Measurements from ENCODE around the gene ZNF438.

Gene ZNF438

GRCh38 chr10:30820261-30820991 is 211.2 kb downstream of the ZNF438 start:
- no peak for TF ChIP-seq L3MBTL2 (conservative IDR thresholded peaks at IDR 0.05)
- no peak for TF ChIP-seq ELF4 (IDR thresholded peaks at IDR 0.05)
- no peak for TF ChIP-seq FOXK2 (IDR thresholded peaks at IDR 0.05)
- no peak for TF ChIP-seq BHLHE40 (IDR thresholded peaks at IDR 0.05; ENCODE audit: borderline replicate concordance)
- no peak for TF ChIP-seq ARNT (IDR thresholded peaks at IDR 0.05)
- TF ChIP-seq SUZ12 (IDR thresholded peaks at IDR 0.05) = no peak
- TF ChIP-seq ZNF384 (IDR thresholded peaks at IDR 0.05) = no peak
- TF ChIP-seq PKNOX1 (IDR thresholded peaks at IDR 0.05) = no peak
- no peak for TF ChIP-seq CTBP1 (IDR thresholded peaks at IDR 0.05; ENCODE audit: borderline replicate concordance)
- TF ChIP-seq FOXM1 (IDR thresholded peaks at IDR 0.05; ENCODE audit: borderline replicate concordance) = no peak
- TF ChIP-seq HDGF (IDR thresholded peaks at IDR 0.05; ENCODE audit: borderline replicate concordance) = no peak
- no peak for TF ChIP-seq FOXA1 (IDR thresholded peaks at IDR 0.05)
- no peak for TF ChIP-seq LEF1 (IDR thresholded peaks at IDR 0.05; ENCODE audit: borderline replicate concordance)
- no peak for TF ChIP-seq NFRKB (IDR thresholded peaks at IDR 0.05)
- TF ChIP-seq TARDBP (IDR thresholded peaks at IDR 0.05) = no peak
- TF ChIP-seq SP1 (IDR thresholded peaks at IDR 0.05) = no peak
- POLR2A ChIA-PET = no interaction called here
- no peak for DNase-seq (ENCODE audit: extremely low spot score)
- CTCF ChIA-PET = interaction anchor here (1.1 kb wide), 1 partner anchor 10 kb away, joined by 4 read pairs; no protein-coding TSS in a partner anchor

DNA sequence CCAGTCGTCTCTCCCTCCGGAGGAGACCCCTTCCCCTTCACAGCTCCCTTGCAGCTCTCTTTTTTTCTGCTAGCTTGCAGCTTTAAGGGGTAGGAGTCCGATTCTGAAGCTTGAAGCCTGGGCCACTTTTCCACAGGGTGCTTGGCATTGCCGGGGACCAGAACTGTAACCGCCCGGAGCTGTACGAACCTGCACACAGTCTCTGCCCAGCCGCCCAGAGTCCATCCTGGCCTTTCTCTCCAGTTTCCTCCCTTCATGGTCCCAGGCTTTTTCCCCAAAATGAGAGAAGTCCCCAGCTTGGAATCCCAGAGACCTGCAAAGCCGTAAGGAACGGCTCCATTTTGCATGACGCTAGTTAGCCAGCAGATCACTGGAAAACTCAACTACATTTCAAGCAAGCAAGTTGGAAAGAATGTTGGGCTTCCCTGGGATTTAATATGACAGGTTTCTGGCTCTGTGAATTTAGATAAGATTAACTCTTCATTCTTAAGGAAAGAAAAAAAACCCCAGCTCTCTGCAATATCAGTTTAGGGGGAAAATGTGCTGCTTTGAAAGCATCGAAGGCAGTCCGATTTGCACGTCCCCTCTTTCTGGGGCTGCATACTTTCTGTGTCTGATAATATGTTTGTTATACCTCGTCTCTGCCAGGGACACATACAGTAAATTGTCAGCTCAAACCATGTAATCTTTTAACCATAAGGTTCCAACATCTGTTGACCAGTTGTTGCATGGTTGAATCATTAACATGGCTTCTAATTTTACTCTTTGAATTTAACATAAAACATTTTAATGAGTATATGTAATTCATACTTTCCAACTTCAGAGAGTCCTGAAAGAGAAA is 212.1 kb downstream of the ZNF438 start:
- DNase-seq (ENCODE audit: extremely low spot score) = no peak
- POLR2A ChIA-PET = no interaction called here
- CTCF ChIA-PET = interaction anchor here (0.6 kb wide), 1 partner anchor 322 kb away, joined by 3 read pairs; no protein-coding TSS in a partner anchor
- TF ChIP-seq ARNT (IDR thresholded peaks at IDR 0.05) (no peak), FOXK2 (IDR thresholded peaks at IDR 0.05) (no peak), ZNF384 (IDR thresholded peaks at IDR 0.05) (no peak), HDGF (IDR thresholded peaks at IDR 0.05; ENCODE audit: borderline replicate concordance) (no peak), SUZ12 (IDR thresholded peaks at IDR 0.05) (no peak), TARDBP (IDR thresholded peaks at IDR 0.05) (no peak), ELF4 (IDR thresholded peaks at IDR 0.05) (no peak), CTBP1 (IDR thresholded peaks at IDR 0.05; ENCODE audit: borderline replicate concordance) (no peak), PKNOX1 (IDR thresholded peaks at IDR 0.05) (no peak), NFRKB (IDR thresholded peaks at IDR 0.05) (no peak), BHLHE40 (IDR thresholded peaks at IDR 0.05; ENCODE audit: borderline replicate concordance) (no peak), SP1 (IDR thresholded peaks at IDR 0.05) (no peak), L3MBTL2 (conservative IDR thresholded peaks at IDR 0.05) (no peak), LEF1 (IDR thresholded peaks at IDR 0.05; ENCODE audit: borderline replicate concordance) (no peak), FOXM1 (IDR thresholded peaks at IDR 0.05; ENCODE audit: borderline replicate concordance) (no peak), FOXA1 (IDR thresholded peaks at IDR 0.05) (no peak)

- CTCF ChIA-PET = no interaction called here
Measured at GRCh38 chr10:30818854-30819253, 212.8 kb downstream of the ZNF438 start.

DNA sequence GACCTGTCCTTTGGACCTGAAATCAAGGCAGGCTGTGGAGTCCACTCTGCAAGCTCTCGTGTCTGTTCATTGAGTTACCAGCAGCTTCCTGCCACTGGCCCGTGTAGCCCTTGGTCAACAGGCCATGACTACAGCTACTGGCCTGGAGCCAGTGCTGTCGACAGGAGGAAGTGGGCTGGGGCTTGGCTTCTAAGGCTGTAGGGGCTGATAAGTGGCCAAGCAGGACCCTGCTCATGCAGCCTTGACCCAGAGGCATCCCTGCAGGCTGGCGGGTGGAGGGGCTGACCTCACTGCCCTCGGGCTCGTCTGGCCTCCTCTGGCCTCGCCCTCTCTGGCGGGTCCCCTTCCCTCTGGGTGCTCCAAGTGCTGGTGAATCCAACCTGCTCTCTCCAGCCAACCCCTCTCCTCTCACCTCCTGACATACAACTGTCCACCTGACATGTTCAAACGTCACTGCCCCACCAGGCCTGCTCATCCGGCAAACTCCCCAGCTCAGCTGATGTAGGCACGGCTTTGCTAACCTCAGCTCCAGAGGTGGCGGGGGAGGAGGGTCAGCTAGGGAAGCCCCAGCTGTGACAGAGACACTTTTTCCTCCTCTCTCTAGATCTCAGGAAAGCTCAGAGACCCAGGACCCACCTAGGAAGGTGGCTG is 213.5 kb downstream of the ZNF438 start:
- no peak for TF ChIP-seq NFRKB (IDR thresholded peaks at IDR 0.05)
- no peak for TF ChIP-seq BHLHE40 (IDR thresholded peaks at IDR 0.05; ENCODE audit: borderline replicate concordance)
- no peak for TF ChIP-seq ZNF384 (IDR thresholded peaks at IDR 0.05)
- CTCF ChIA-PET = no interaction called here
- POLR2A ChIA-PET = no interaction called here
- no peak for DNase-seq (ENCODE audit: extremely low spot score)

More at GRCh38 chr10:30818854-30819253, 212.8 kb downstream of the ZNF438 start:
- TF ChIP-seq FOXM1 (IDR thresholded peaks at IDR 0.05; ENCODE audit: borderline replicate concordance) (no peak), ELF4 (IDR thresholded peaks at IDR 0.05) (no peak), SUZ12 (IDR thresholded peaks at IDR 0.05) (no peak), FOXA1 (IDR thresholded peaks at IDR 0.05) (no peak), LEF1 (IDR thresholded peaks at IDR 0.05; ENCODE audit: borderline replicate concordance) (no peak), FOXK2 (IDR thresholded peaks at IDR 0.05) (no peak), BHLHE40 (IDR thresholded peaks at IDR 0.05; ENCODE audit: borderline replicate concordance) (no peak), L3MBTL2 (conservative IDR thresholded peaks at IDR 0.05) (no peak), ARNT (IDR thresholded peaks at IDR 0.05) (no peak)
- POLR2A ChIA-PET = no interaction called here
- no peak for DNase-seq (ENCODE audit: extremely low spot score)

- CTCF ChIA-PET = no interaction called here
- POLR2A ChIA-PET = no interaction called here
- DNase-seq (ENCODE audit: extremely low spot score) = no peak
- no peak for TF ChIP-seq FOXK2 (IDR thresholded peaks at IDR 0.05)
Measured at GRCh38 chr10:30817541-30817940, 214.1 kb downstream of the ZNF438 start.

GRCh38 chr10:30816820-30817171 is 214.9 kb downstream of the ZNF438 start:
- no peak for DNase-seq (ENCODE audit: extremely low spot score)
- ChIA-PET POLR2A (interaction anchor here (1.2 kb wide), 1 partner anchor 9 kb away, joined by 3 read pairs; no protein-coding TSS in a partner anchor), CTCF (no interaction called here)
- TF ChIP-seq SP1 (IDR thresholded peaks at IDR 0.05) (no peak), ELF4 (IDR thresholded peaks at IDR 0.05) (no peak), L3MBTL2 (conservative IDR thresholded peaks at IDR 0.05) (no peak), TARDBP (IDR thresholded peaks at IDR 0.05) (no peak), FOXA1 (IDR thresholded peaks at IDR 0.05) (no peak), FOXM1 (IDR thresholded peaks at IDR 0.05; ENCODE audit: borderline replicate concordance) (no peak), CTBP1 (IDR thresholded peaks at IDR 0.05; ENCODE audit: borderline replicate concordance) (no peak), BHLHE40 (IDR thresholded peaks at IDR 0.05; ENCODE audit: borderline replicate concordance) (no peak), FOXK2 (IDR thresholded peaks at IDR 0.05) (no peak), ZNF384 (IDR thresholded peaks at IDR 0.05) (no peak), LEF1 (IDR thresholded peaks at IDR 0.05; ENCODE audit: borderline replicate concordance) (no peak), ARNT (IDR thresholded peaks at IDR 0.05) (no peak)
